ENCODE data around the gene LHFPL3.

DNA sequence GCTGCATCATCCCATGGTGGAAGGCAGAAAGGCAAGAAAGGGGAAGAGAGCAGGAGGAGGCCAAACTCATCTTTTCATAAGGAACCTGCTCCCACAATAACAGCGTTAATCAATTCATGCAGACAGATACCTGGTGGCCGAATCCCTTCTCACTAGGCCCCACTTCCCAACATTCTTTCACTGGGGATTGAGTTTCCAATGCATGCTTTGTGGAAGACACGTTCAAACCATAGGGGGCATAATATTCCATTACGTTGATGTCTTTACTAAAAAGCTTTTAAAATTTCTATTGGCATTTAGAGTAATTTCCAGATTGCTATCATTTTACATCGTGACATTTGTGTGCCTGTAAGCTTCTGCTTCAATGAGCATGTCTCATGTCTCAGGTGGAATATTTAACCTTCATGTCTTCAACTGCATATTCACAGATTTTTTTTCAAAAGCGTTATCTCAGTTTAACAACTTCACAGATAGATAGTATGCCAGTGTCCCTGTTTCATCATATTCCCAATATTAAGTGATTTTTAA is 88.5 kb downstream of the LHFPL3 start:
- TF ChIP-seq, protein P1, sequence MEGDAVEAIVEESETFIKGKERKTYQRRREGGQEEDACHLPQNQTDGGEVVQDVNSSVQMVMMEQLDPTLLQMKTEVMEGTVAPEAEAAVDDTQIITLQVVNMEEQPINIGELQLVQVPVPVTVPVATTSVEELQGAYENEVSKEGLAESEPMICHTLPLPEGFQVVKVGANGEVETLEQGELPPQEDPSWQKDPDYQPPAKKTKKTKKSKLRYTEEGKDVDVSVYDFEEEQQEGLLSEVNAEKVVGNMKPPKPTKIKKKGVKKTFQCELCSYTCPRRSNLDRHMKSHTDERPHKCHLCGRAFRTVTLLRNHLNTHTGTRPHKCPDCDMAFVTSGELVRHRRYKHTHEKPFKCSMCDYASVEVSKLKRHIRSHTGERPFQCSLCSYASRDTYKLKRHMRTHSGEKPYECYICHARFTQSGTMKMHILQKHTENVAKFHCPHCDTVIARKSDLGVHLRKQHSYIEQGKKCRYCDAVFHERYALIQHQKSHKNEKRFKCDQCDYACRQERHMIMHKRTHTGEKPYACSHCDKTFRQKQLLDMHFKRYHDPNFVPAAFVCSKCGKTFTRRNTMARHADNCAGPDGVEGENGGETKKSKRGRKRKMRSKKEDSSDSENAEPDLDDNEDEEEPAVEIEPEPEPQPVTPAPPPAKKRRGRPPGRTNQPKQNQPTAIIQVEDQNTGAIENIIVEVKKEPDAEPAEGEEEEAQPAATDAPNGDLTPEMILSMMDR (IDR thresholded peaks at IDR 0.05), result no peak
- TF ChIP-seq POLR2A (IDR thresholded peaks at IDR 0.05), result no peak

All from right lobe of liver (tissue), 4 donors.